ENCODE measurements around the gene ADARB1.

Gene ADARB1

GRCh38 chr21:45073301-45074047 lies 906 bp upstream of the ADARB1 start:
- H3K27ac Mint-ChIP-seq, result peak overlapping the region; percentile 87
- H3K4me3 Mint-ChIP-seq, result peak overlapping the region; percentile 84
- no peaks in the 10 kb centered on the region for H3K9me3 Mint-ChIP-seq
- peaks cover 8% of the 10 kb centered on the region for H3K36me3 Mint-ChIP-seq (ENCODE audit: low read depth)
- peaks cover 34% of the 10 kb centered on the region for H3K4me1 Mint-ChIP-seq (ENCODE audit: low read depth)
- no peak for DNase-seq
- H3K27me3 Mint-ChIP-seq, result no peaks in the 10 kb centered on the region

DNA sequence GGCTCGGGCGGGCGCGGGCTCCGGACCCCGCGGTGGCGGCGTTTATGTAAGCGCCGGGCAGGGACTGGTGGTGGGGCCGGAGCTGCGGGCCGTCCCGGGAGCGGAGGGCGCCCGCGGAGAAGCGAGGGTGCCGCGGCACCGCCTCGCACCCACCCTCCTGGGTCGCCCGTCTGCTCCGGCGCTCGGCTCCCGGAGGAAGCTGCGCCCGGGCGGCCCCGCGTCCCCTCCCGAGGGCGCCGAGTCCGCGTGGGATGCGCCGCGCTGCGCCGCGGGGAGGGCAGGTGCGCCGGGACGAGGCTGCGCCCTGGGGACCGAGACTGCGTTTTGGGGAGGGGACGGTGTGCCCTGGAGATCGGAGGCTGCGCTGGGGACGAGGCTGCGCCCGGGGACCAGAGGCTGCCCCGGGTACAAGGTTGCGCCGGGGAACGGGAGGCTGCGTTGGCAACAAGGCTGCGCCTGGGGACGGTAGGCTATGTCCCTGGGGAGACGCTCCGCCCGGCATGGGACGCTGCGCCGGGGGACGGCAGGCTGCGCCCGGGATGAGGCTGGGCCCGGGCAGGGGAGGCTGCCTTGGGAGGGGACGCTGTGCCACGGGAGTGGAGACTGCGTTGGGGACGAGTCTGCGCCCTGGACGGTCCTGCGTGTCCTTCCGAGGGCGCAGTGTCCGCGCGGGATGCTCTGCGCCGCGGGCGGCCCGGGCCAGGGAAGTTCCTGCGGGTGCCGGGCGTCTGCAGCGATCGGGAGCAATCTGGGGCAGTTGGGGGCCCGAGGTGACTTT lies 627 bp downstream of the ADARB1 start:
- Mint-ChIP-seq H3K4me1 (ENCODE audit: low read depth) (peaks cover 49% of the 10 kb centered on the region), H3K27ac (peak overlapping the region; percentile 89)

GRCh38 chr21:45075596-45076244 lies 1.3 kb downstream of the ADARB1 start:
- Mint-ChIP-seq H3K27ac (peak overlapping the region; percentile 89), H3K4me1 (ENCODE audit: low read depth) (peaks cover 55% of the 10 kb centered on the region), H3K9me3 (no peaks in the 10 kb centered on the region), H3K27me3 (no peaks in the 10 kb centered on the region), H3K36me3 (ENCODE audit: low read depth) (peaks cover 8% of the 10 kb centered on the region), H3K4me3 (peak overlapping the region; percentile 88)
- no peak for DNase-seq

More for the DNA sequence above, 627 bp downstream of the ADARB1 start:
- Mint-ChIP-seq H3K9me3 (no peaks in the 10 kb centered on the region), H3K36me3 (ENCODE audit: low read depth) (peaks cover 8% of the 10 kb centered on the region), H3K27me3 (no peaks in the 10 kb centered on the region), H3K4me3 (peak overlapping the region; percentile 88)
- DNase-seq, result peak; percentile 69

GRCh38 chr21:45076245-45076711 lies 1.9 kb downstream of the ADARB1 start:
- Mint-ChIP-seq H3K27ac (peak overlapping the region; percentile 89), H3K9me3 (no peaks in the 10 kb centered on the region)

DNA sequence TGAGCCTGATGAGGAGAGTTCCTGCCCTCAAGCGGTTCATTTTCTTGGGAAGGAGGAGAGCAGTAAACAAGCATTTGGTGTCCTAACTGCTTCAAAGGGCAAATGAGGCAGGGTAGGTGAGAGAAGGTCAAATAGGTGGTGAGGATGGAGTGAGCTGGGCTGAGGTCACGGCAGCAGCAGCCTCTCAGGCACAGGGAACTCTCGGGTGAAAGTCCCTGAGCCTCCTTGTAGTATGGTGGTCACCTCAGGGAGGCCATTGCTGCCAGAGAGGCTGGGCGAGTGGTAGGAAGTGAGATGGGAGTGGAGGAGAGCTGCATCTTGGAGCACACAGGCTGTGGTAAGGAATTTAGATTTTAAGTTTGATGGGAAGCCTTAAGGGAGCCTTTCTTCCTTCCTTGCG lies 4.0 kb downstream of the ADARB1 start:
- peaks cover 80% of the 10 kb centered on the region for H3K4me1 Mint-ChIP-seq (ENCODE audit: low read depth)
- H3K9me3 Mint-ChIP-seq, result no peaks in the 10 kb centered on the region
- H3K36me3 Mint-ChIP-seq (ENCODE audit: low read depth), result peaks cover 30% of the 10 kb centered on the region
- H3K27ac Mint-ChIP-seq, result peak overlapping the region; percentile 98
- peak overlapping the region; percentile 36 for H3K4me3 Mint-ChIP-seq
- DNase-seq, result no peak
- H3K27me3 Mint-ChIP-seq, result no peaks in the 10 kb centered on the region

More at GRCh38 chr21:45076245-45076711, 1.9 kb downstream of the ADARB1 start:
- DNase-seq, result no peak
- Mint-ChIP-seq H3K27me3 (no peaks in the 10 kb centered on the region), H3K4me1 (ENCODE audit: low read depth) (peaks cover 61% of the 10 kb centered on the region), H3K4me3 (peak overlapping the region; percentile 88), H3K36me3 (ENCODE audit: low read depth) (peaks cover 11% of the 10 kb centered on the region)

DNA sequence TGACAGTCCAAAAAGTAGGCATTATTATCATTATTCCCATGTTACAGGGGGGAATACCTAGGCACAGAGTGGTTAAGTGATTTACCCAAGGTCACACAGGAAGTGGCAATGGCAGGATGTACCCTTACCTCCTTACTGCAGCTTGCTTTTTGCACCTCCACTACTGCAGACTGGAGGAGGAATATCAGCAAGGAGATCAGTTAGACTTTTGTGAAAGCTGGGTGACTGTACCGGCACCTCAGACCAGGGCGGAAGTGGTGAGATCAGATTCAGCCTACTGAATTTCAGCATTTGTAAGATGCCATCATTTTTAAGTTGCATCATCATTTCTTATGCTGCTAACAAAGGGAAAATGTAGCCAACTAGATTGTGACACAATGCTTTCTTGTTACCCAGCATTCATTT lies 4.5 kb downstream of the ADARB1 start:
- H3K4me3 Mint-ChIP-seq, result peak overlapping the region; percentile 63
- H3K27me3 Mint-ChIP-seq, result no peaks in the 10 kb centered on the region
- peaks cover 32% of the 10 kb centered on the region for H3K36me3 Mint-ChIP-seq (ENCODE audit: low read depth)

DNA sequence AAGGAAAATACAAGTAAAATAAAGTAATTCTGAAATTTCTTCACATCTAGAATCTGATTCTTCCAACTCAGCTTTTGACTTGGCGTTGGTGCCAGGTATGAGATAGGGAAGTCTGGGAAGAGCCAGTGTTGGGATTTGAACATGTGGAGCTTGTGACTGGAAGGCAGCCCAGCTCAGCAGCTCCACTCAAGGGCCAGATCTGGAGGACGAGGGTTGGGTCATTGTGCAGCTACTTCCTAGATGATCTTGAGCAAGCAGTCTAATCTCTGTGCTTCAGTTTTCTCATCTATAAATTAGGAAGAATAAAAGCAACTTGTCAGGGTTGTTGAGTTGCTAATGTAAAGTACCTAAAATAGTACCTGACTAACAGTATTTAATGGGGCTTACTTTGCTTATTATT lies 5.0 kb downstream of the ADARB1 start:
- H3K4me1 Mint-ChIP-seq (ENCODE audit: low read depth), result peaks cover 87% of the 10 kb centered on the region
- peaks cover 35% of the 10 kb centered on the region for H3K36me3 Mint-ChIP-seq (ENCODE audit: low read depth)
- DNase-seq, result no peak
- H3K4me3 Mint-ChIP-seq, result peak overlapping the region; percentile 63
- H3K9me3 Mint-ChIP-seq, result no peaks in the 10 kb centered on the region
- H3K27me3 Mint-ChIP-seq, result no peaks in the 10 kb centered on the region
- peak overlapping the region; percentile 98 for H3K27ac Mint-ChIP-seq

More for the DNA sequence above, 4.5 kb downstream of the ADARB1 start:
- peak overlapping the region; percentile 98 for H3K27ac Mint-ChIP-seq
- DNase-seq, result peak; percentile 66
- peaks cover 82% of the 10 kb centered on the region for H3K4me1 Mint-ChIP-seq (ENCODE audit: low read depth)
- H3K9me3 Mint-ChIP-seq, result no peaks in the 10 kb centered on the region

GRCh38 chr21:45080232-45080631 lies 5.9 kb downstream of the ADARB1 start:
- DNase-seq, result no peak
- Mint-ChIP-seq H3K27ac (peak overlapping the region; percentile 98), H3K9me3 (no peaks in the 10 kb centered on the region), H3K27me3 (no peaks in the 10 kb centered on the region), H3K4me1 (ENCODE audit: low read depth) (peaks cover 96% of the 10 kb centered on the region), H3K4me3 (no peak overlapping the region), H3K36me3 (ENCODE audit: low read depth) (peaks cover 40% of the 10 kb centered on the region)

- peaks cover 97% of the 10 kb centered on the region for H3K4me1 Mint-ChIP-seq (ENCODE audit: low read depth)
- no peak for DNase-seq
- H3K4me3 Mint-ChIP-seq, result peak overlapping the region; percentile 9
- H3K27me3 Mint-ChIP-seq, result no peaks in the 10 kb centered on the region
- H3K27ac Mint-ChIP-seq, result peak overlapping the region; percentile 76
- H3K36me3 Mint-ChIP-seq (ENCODE audit: low read depth), result peaks cover 35% of the 10 kb centered on the region
- H3K9me3 Mint-ChIP-seq, result no peaks in the 10 kb centered on the region
Observed at GRCh38 chr21:45080639-45081414, 6.4 kb downstream of the ADARB1 start.

DNA sequence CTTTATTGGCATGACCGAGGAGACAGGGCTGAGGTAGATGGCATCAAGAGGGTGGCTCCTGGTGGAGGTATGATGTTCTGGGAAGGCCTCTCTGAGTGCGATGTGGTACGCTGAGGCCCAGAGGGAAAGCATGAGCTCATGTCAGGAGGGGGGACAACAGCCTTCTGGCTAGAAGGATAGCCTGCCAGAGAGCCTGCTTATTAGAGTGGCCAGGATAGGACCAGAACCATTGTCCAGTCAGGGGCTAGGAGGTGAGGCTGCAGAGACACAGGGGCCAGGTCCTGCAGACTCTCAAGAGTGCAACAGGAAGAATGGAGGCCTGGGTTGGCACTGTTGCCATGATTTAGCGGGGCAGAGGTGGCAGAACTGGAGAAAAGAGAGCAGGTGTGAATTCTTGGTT lies 7.3 kb downstream of the ADARB1 start:
- H3K4me3 Mint-ChIP-seq, result peak overlapping the region; percentile 9
- no peaks in the 10 kb centered on the region for H3K9me3 Mint-ChIP-seq

GRCh38 chr21:45082736-45083135 lies 8.4 kb downstream of the ADARB1 start:
- no peaks in the 10 kb centered on the region for H3K27me3 Mint-ChIP-seq
- no peak overlapping the region for H3K4me3 Mint-ChIP-seq
- no peak for DNase-seq
- peaks cover 35% of the 10 kb centered on the region for H3K36me3 Mint-ChIP-seq (ENCODE audit: low read depth)
- peaks cover 99% of the 10 kb centered on the region for H3K4me1 Mint-ChIP-seq (ENCODE audit: low read depth)
- H3K27ac Mint-ChIP-seq, result peak overlapping the region; percentile 69
- H3K9me3 Mint-ChIP-seq, result no peaks in the 10 kb centered on the region

More for the DNA sequence above, 7.3 kb downstream of the ADARB1 start:
- Mint-ChIP-seq H3K27ac (peak overlapping the region; percentile 76), H3K4me1 (ENCODE audit: low read depth) (peaks cover 97% of the 10 kb centered on the region), H3K36me3 (ENCODE audit: low read depth) (peaks cover 35% of the 10 kb centered on the region), H3K27me3 (no peaks in the 10 kb centered on the region)
- DNase-seq, result no peak

DNA sequence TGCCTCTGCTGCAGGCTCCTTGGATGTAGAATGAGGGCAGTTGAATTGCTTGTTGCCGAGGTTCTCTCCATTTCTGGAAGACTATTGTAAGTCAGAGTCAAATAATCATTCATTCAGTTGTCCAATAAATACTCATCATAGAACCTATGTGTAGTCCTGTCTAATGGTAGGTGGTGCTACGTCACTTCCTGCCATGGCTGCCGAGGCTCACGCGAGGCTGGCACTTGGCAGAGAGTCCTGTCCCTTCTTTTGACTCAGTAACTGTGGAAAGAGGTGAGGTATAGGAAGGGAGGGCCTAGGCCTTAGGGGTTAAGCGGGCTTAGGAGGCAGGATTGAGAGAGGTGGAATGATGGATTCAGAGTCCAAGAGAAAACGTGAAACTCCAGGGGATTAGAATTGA lies 9.7 kb downstream of the ADARB1 start:
- Mint-ChIP-seq H3K27me3 (no peaks in the 10 kb centered on the region), H3K36me3 (ENCODE audit: low read depth) (peaks cover 35% of the 10 kb centered on the region), H3K4me1 (ENCODE audit: low read depth) (peaks cover 99% of the 10 kb centered on the region), H3K27ac (peak overlapping the region; percentile 37), H3K4me3 (peak overlapping the region; percentile 5), H3K9me3 (no peaks in the 10 kb centered on the region)
- DNase-seq, result no peak

GRCh38 chr21:45084881-45085536 lies 10.6 kb downstream of the ADARB1 start:
- H3K27me3 Mint-ChIP-seq, result no peaks in the 10 kb centered on the region
- peaks cover 95% of the 10 kb centered on the region for H3K4me1 Mint-ChIP-seq (ENCODE audit: low read depth)
- no peak overlapping the region for H3K4me3 Mint-ChIP-seq
- no peaks in the 10 kb centered on the region for H3K9me3 Mint-ChIP-seq
- peak overlapping the region; percentile 37 for H3K27ac Mint-ChIP-seq
- H3K36me3 Mint-ChIP-seq (ENCODE audit: low read depth), result peaks cover 35% of the 10 kb centered on the region
- no peak for DNase-seq

Data from activated T-cell treated with anti-CD3 and anti-CD28 coated beads, Interleukin-2, amount 50 U/mL, for 24 hours (primary cell).